Neural progenitor cell (in vitro differentiated cells): ENCODE results near the gene GAMT. TPM values are rescaled to one million over a fixed set of nuclear protein-coding genes. Genes with fewer than 3 reads are reported as not detected.
A peak's percentile ranks its signal among the peaks of the same experiment; 100 is the strongest.

ENCODE experiments used
- DNase-seq: peaks from one replicate; pipeline ENCODE4 v3.0.0-alpha.2; 2016; ENCODE audit warnings: low spot score
- H2AFZ ChIP-seq: fragments of 200-600 bp; sonication (generic); replicated peaks from 2 replicates; pipeline ENCODE4 v1.6.1; 2016; ENCODE audit warnings: antibody characterized with exemption
- H3F3A ChIP-seq: fragments of 200-600 bp; sonication (generic); 2 replicates; pipeline ENCODE4 v1.6.1; 2016; ENCODE audit warnings: antibody characterized with exemption, low read depth
- H3K27ac ChIP-seq: fragments of 200-600 bp; sonication (generic); 2 replicates; pipeline ENCODE4 v1.5.1; 2016; ENCODE audit warnings: mild to moderate bottlenecking
- H3K27me3 ChIP-seq: fragments of 200-600 bp; sonication (generic); 2 replicates; pipeline ENCODE4 v1.6.1; 2016; ENCODE audit warnings: mild to moderate bottlenecking, moderate library complexity
- H3K36me3 ChIP-seq: fragments of 200-600 bp; sonication (generic); 2 replicates; pipeline ENCODE4 v1.5.1; 2016
- H3K4me1 ChIP-seq: fragments of 200-600 bp; sonication (generic); 2 replicates; pipeline ENCODE4 v1.6.1; 2016; ENCODE audit warnings: mixed run types
- H3K4me2 ChIP-seq: fragments of 200-600 bp; sonication (generic); 2 replicates; pipeline ENCODE4 v1.6.1; 2016
- H3K4me3 ChIP-seq: fragments of 200-600 bp; sonication (generic); 2 replicates; pipeline ENCODE4 v1.5.1; 2016
- H3K79me2 ChIP-seq: fragments of 200-600 bp; sonication (generic); 2 replicates; pipeline ENCODE4 v1.6.1; 2016; ENCODE audit warnings: low read depth
- H3K9ac ChIP-seq: fragments of 200-600 bp; sonication (generic); 2 replicates; pipeline ENCODE4 v1.6.1; 2016
- H3K9me3 ChIP-seq: fragments of 200-600 bp; sonication (generic); 2 replicates; pipeline ENCODE4 v1.5.1; 2016; ENCODE audit warnings: low read depth
- H4K20me1 ChIP-seq: fragments of 200-600 bp; sonication (generic); 2 replicates; pipeline ENCODE4 v1.6.1; 2016; ENCODE audit warnings: low read depth
- H3K27ac Mint-ChIP-seq: 3 replicates; pipeline ENCODE4 v1.8.0; 2021; ENCODE audit warnings: mixed read lengths
- H3K27me3 Mint-ChIP-seq: 2 replicates; pipeline ENCODE4 v1.8.0; 2022; ENCODE audit warnings: low read depth, mild to moderate bottlenecking, inconsistent platforms, moderate library complexity, mixed read lengths; ENCODE audit not compliant: insufficient read depth
- H3K36me3 Mint-ChIP-seq: 3 replicates; pipeline ENCODE4 v1.8.0; 2021; ENCODE audit warnings: mixed read lengths
- H3K4me1 Mint-ChIP-seq: 3 replicates; pipeline ENCODE4 v1.8.0; 2021; ENCODE audit warnings: mixed read lengths
- H3K4me3 Mint-ChIP-seq: 3 replicates; pipeline ENCODE4 v1.8.0; 2021; ENCODE audit warnings: mild to moderate bottlenecking, moderate library complexity, mixed read lengths
- H3K9me3 Mint-ChIP-seq: 3 replicates; pipeline ENCODE4 v1.8.0; 2020; ENCODE audit warnings: mixed read lengths
- EZH2 ChIP-seq: fragments of 200-600 bp; sonication (generic); IDR thresholded peaks from 2 replicates; pipeline ENCODE4 v1.6.1; 2017; ENCODE audit warnings: antibody characterized with exemption, mild to moderate bottlenecking, moderate library complexity
- EZH2phosphoT487 ChIP-seq: fragments of 200-600 bp; sonication (generic); IDR thresholded peaks from 2 replicates; pipeline ENCODE4 v1.6.1; 2017; ENCODE audit warnings: antibody characterized with exemption
- total RNA-seq: library from RNA; depleted of rRNA; stranded (reverse); fragments of >200 nt; gene quantifications from 2 replicates; pipeline ENCODE4 v1.2.3, GENCODE V29; 2015; ENCODE audit warnings: low replicate concordance
- TF ChIP-seq, protein P1 (sequence below): fragments of 200-600 bp; sonication (generic); IDR thresholded peaks from 2 replicates; pipeline ENCODE4 v1.5.1; 2017; ENCODE audit warnings: antibody characterized with exemption, mild to moderate bottlenecking

The GAMT gene
- total RNA-seq, 1 donor from 2014 or later: 13.8 TPM

- Mint-ChIP-seq H3K4me3 (peak overlapping the region; percentile 73), H3K4me1 (peaks cover 55% of the 10 kb centered on the region), H3K9me3 (no peaks in the 10 kb centered on the region), H3K27me3 (peaks cover 5% of the 10 kb centered on the region), H3K27ac (peak overlapping the region; percentile 78), H3K36me3 (peaks cover 51% of the 10 kb centered on the region)
- peaks cover 5% of the 10 kb centered on the region for H3K36me3 ChIP-seq
- H3K9ac ChIP-seq: no peak overlapping the region
- H3K4me3 ChIP-seq: peak overlapping the region; percentile 31
- no peak overlapping the region for H2AFZ ChIP-seq
- H3F3A ChIP-seq: peaks cover 71% of the 10 kb centered on the region
- no peaks in the 10 kb centered on the region for H3K27me3 ChIP-seq
- peak; percentile 63 for DNase-seq
- H3K79me2 ChIP-seq: peaks cover 76% of the 10 kb centered on the region
- H3K27ac ChIP-seq: peak overlapping the region; percentile 91
- H3K4me1 ChIP-seq: peaks cover 68% of the 10 kb centered on the region
- H3K4me2 ChIP-seq: peak overlapping the region; percentile 73
- peaks cover 85% of the 10 kb centered on the region for H4K20me1 ChIP-seq
- TF ChIP-seq EZH2: no peak
- TF ChIP-seq, protein P1, sequence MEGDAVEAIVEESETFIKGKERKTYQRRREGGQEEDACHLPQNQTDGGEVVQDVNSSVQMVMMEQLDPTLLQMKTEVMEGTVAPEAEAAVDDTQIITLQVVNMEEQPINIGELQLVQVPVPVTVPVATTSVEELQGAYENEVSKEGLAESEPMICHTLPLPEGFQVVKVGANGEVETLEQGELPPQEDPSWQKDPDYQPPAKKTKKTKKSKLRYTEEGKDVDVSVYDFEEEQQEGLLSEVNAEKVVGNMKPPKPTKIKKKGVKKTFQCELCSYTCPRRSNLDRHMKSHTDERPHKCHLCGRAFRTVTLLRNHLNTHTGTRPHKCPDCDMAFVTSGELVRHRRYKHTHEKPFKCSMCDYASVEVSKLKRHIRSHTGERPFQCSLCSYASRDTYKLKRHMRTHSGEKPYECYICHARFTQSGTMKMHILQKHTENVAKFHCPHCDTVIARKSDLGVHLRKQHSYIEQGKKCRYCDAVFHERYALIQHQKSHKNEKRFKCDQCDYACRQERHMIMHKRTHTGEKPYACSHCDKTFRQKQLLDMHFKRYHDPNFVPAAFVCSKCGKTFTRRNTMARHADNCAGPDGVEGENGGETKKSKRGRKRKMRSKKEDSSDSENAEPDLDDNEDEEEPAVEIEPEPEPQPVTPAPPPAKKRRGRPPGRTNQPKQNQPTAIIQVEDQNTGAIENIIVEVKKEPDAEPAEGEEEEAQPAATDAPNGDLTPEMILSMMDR: no peak
- TF ChIP-seq EZH2phosphoT487: no peak
- no peaks in the 10 kb centered on the region for H3K9me3 ChIP-seq
These were observed 39.5 kb downstream of the GAMT start for GRCh38 chr19:1361601-1362386.

DNA sequence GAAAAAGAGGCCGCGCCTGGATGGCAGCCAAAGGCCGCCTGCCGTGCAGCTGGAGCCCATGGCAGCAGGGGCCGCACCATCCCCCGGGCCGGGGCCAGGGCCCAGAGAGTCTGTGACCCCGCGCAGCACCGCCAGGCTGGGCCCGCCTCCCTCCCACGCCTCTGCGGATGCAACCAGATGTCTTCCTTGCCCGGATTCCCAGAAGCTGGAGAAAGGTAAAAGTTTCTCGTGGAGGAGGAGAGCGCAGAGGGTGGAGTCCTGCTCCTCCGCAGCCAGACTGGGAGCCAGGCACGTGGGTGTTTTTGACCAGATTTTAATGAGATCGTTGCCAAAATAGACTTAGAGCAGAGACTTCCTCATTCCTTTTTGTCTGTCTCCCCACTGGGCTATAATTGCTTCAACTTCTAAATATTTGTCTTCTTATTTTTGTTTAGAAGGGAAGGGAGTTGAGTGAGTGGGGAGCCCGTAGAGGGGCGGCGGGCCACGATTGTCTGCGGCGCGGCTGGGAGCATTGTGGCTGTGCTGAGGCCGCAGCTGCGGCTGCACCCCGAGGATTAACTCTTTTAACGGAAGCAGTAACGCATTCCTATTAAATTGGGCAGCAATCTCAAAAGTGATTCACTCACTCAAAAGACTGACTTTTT lies 40.4 kb downstream of the GAMT start:
- Mint-ChIP-seq H3K27ac (peak overlapping the region; percentile 76), H3K4me1 (peaks cover 60% of the 10 kb centered on the region), H3K9me3 (no peaks in the 10 kb centered on the region), H3K27me3 (peaks cover 5% of the 10 kb centered on the region), H3K4me3 (peak overlapping the region; percentile 73), H3K36me3 (peaks cover 52% of the 10 kb centered on the region)
- Histone ChIP-seq H3K27me3 (no peaks in the 10 kb centered on the region), H3K4me3 (peak overlapping the region; percentile 31), H3K4me1 (peaks cover 76% of the 10 kb centered on the region), H4K20me1 (peaks cover 94% of the 10 kb centered on the region), H3K9me3 (no peaks in the 10 kb centered on the region), H3K27ac (peak overlapping the region; percentile 91), H3K36me3 (peaks cover 5% of the 10 kb centered on the region), H3K79me2 (peaks cover 83% of the 10 kb centered on the region), H3K9ac (no peak overlapping the region), H2AFZ (no peak overlapping the region), H3K4me2 (peak overlapping the region; percentile 73), H3F3A (peaks cover 80% of the 10 kb centered on the region)
- TF ChIP-seq EZH2phosphoT487 (no peak), EZH2 (no peak)
- TF ChIP-seq, protein P1: no peak
- peak; percentile 75 for DNase-seq

DNA sequence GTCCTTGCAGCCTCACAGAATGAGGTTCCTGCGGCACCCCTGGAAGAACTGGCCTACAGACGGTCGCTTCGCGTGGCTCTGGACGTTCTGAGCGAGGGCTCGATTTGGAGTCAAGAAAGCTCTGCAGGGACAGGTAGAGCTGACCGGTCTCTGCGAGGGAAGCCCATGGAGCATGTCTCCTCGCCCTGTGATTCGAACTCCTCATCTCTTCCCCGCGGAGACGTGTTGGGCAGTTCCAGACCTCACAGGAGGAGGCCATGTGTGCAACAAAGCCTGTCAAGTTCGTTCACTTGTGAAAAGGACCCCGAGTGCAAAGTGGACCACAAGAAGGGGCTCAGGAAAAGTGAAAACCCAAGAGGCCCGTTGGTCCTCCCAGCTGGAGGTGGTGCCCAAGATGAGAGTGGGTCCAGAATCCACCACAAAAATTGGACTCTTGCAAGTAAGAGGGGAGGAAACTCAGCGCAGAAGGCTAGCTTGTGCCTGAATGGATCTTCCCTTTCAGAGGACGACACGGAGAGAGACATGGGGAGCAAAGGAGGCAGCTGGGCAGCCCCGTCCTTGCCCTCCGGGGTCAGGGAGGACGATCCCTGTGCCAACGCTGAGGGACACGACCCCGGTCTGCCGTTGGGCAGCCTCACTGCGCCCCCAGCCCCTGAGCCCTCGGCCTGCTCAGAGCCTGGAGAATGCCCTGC lies 41.1 kb downstream of the GAMT start:
- Histone ChIP-seq H3K27me3 (no peaks in the 10 kb centered on the region), H3K4me1 (peaks cover 74% of the 10 kb centered on the region), H3K36me3 (peaks cover 5% of the 10 kb centered on the region), H4K20me1 (peaks cover 92% of the 10 kb centered on the region), H3K4me3 (peak overlapping the region; percentile 31), H3K9me3 (no peaks in the 10 kb centered on the region), H3K9ac (no peak overlapping the region), H2AFZ (no peak overlapping the region), H3F3A (peaks cover 85% of the 10 kb centered on the region), H3K79me2 (peaks cover 83% of the 10 kb centered on the region), H3K27ac (peak overlapping the region; percentile 91), H3K4me2 (peak overlapping the region; percentile 73)
- H3K27ac Mint-ChIP-seq: peak overlapping the region; percentile 46
- no peak for TF ChIP-seq EZH2phosphoT487
- TF ChIP-seq EZH2: no peak
- TF ChIP-seq, protein P1: no peak
- no peaks in the 10 kb centered on the region for H3K9me3 Mint-ChIP-seq
- peaks cover 62% of the 10 kb centered on the region for H3K4me1 Mint-ChIP-seq
- no peak for DNase-seq
- peak overlapping the region; percentile 76 for H3K4me3 Mint-ChIP-seq
- peaks cover 53% of the 10 kb centered on the region for H3K36me3 Mint-ChIP-seq
- H3K27me3 Mint-ChIP-seq: peaks cover 5% of the 10 kb centered on the region
